Sigmoid colon (tissue), 7 donors: ENCODE results near the gene INTS11. TPM values are rescaled to one million over a fixed set of nuclear protein-coding genes. Genes with fewer than 3 reads are reported as not detected.
A peak's percentile ranks its signal among the peaks of the same experiment; 100 is the strongest.

ENCODE experiments used
- DNase-seq: peaks from one replicate; pipeline ENCODE4 v3.0.0-alpha.2; 2019
- H3K27ac ChIP-seq, 4 donors: fragments of 200-600 bp; sonication (generic); one replicate each; pipeline ENCODE4 v1.5.1; 2016 to 2019; ENCODE audit warnings: mild to moderate bottlenecking in 1 of 4
- H3K27me3 ChIP-seq, 3 donors: fragments of 200-600 bp; sonication (generic); one replicate each; pipeline ENCODE4 v1.5.1; 2019; ENCODE audit warnings: mild to moderate bottlenecking in 1 of 3
- H3K36me3 ChIP-seq, 4 donors: fragments of 200-600 bp; sonication (generic); one replicate each; pipeline ENCODE4 v1.5.1; 2016 to 2019
- H3K4me1 ChIP-seq, 4 donors: fragments of 200-600 bp; sonication (generic); one replicate each; pipeline ENCODE4 v1.5.1; 2017 to 2019
- H3K4me3 ChIP-seq, 4 donors: fragments of 200-600 bp; sonication (generic); one replicate each; pipeline ENCODE4 v1.5.1; 2017 to 2019; ENCODE audit warnings: mild to moderate bottlenecking in 2 of 4, moderate library complexity in 1 of 4
- H3K9me3 ChIP-seq, 4 donors: fragments of 200-600 bp in 3 of 4; sonication (generic) in 3 of 4; one replicate each; pipeline versions ENCODE4 v1.5.1 to v1.6.1; 2013 to 2019
- EP300 ChIP-seq, 4 donors: sonication (generic); formaldehyde crosslinking; IDR thresholded peaks; one replicate each; pipeline ENCODE4 v1.6.1; 2017; ENCODE audit warnings: antibody characterized with exemption in 4 of 4
- POLR2A ChIP-seq, 2 donors: fragments of 450-650 bp; IDR thresholded peaks; one replicate each; pipeline ENCODE4 v1.6.1; 2016; ENCODE audit warnings: antibody characterized with exemption in 2 of 2, mild to moderate bottlenecking in 2 of 2, moderate library complexity in 2 of 2
- POLR2AphosphoS5 ChIP-seq, 4 donors: sonication (generic); formaldehyde crosslinking; IDR thresholded peaks; one replicate each; pipeline ENCODE4 v1.6.1; 2017; ENCODE audit warnings: antibody characterized with exemption in 4 of 4
- WGBS, 2 donors: extraction: QIAGEN DNeasy Blood & Tissue Kit; methylation state at CpG; one replicate each; pipeline ENCODE4 v1.1.7; 2013; 5-methylcytosine and 5-hydroxymethylcytosine counted together
- intact Hi-C: fragments of 100-400 bp; cut with DNase I; formaldehyde crosslinking; loops from one replicate; pipeline ENCODE4 v1.15.1; 2023
- polyA plus RNA-seq, 3 donors: library from polyadenylated mRNA; stranded (reverse); fragments of 200-250 nt; gene quantifications; one replicate each; pipeline ENCODE4 v1.2.3, GENCODE V29; 2013
- total RNA-seq, 4 donors: library from RNA; depleted of rRNA; stranded (reverse); fragments of >200 nt; gene quantifications; one replicate each; pipeline ENCODE4 v1.1.0, GENCODE V29; 2016
- TF ChIP-seq, protein P1 (sequence below), 4 experiments: fragments of 450-650 bp in 3 of 4; fragments of 200-600 bp in 1 of 4; IDR thresholded peaks; one replicate each; pipeline ENCODE4 v1.5.1; 2016 to 2019; ENCODE audit warnings: antibody characterized with exemption in 4 of 4, mild to moderate bottlenecking in 3 of 4, moderate library complexity in 2 of 4
- donor health status: healthy with polysubstance abuse.
- donor health status: Bipolar disorder and iron deficiency.
- donor health status: healthy.

Gene INTS11
- total and polyA plus RNA-seq, 7 donors = 58.3 to 135 (median 87.1) TPM

DNA sequence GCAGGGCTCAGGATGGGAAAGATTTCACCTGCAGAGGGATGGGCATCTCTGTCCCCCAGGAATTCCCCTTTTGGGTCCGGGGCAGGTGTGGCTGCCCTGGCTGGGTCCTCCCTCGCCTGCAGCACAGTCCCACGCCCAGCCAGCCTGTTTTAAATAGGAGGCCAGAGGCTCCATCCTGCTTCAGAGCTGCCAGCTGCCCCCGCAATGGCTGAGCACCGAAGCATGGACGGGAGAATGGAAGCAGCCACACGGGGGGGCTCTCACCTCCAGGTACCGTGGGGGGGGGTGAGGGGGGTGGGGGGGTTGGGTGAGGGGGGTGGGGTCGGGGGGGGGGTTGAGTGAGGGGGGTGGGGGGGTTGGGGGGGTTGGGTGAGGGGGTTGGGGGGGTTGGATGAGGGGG lies 40.6 kb downstream of the INTS11 start:
- intact Hi-C loops = no loop called here

DNA sequence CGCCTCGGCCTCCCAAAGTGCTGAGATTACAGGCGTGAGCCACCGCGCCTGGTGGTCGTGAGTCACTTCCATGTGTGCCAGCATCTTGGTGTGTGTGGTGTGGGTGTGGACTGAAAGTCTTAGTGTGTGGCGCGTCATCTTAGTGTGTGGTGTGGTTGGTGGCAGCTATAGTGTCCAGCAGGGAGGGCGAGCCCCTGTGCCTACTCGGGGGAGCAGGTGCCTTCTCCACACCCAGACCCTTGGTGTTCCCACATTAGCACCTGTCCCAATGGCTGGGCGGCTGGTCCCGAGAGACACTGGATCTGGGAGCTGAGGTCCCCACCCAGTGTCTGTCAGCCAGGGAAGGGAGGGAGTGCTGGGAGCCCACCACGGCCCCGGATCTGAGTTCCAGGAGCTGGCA lies 41.5 kb downstream of the INTS11 start:
- intact Hi-C loops = no loop called here

More for the DNA sequence above, 40.6 kb downstream of the INTS11 start:
- Histone ChIP-seq H3K4me3 (no peak overlapping the region), H3K36me3 (no peaks in the 10 kb centered on the region), H3K27ac (no peak overlapping the region), H3K27me3 (peaks cover 15 to 34% (median 32%) of the 10 kb centered on the region in 3 donors), H3K9me3 (no peaks in the 10 kb centered on the region), H3K4me1 (no peaks in the 10 kb centered on the region)
- DNase-seq = no peak
- 4 to 11% methylated on average over 8 of the region's 9 CpGs for WGBS, 2 donors
- TF ChIP-seq POLR2AphosphoS5 (IDR thresholded peaks at IDR 0.05) = no peak
- TF ChIP-seq, protein P1, sequence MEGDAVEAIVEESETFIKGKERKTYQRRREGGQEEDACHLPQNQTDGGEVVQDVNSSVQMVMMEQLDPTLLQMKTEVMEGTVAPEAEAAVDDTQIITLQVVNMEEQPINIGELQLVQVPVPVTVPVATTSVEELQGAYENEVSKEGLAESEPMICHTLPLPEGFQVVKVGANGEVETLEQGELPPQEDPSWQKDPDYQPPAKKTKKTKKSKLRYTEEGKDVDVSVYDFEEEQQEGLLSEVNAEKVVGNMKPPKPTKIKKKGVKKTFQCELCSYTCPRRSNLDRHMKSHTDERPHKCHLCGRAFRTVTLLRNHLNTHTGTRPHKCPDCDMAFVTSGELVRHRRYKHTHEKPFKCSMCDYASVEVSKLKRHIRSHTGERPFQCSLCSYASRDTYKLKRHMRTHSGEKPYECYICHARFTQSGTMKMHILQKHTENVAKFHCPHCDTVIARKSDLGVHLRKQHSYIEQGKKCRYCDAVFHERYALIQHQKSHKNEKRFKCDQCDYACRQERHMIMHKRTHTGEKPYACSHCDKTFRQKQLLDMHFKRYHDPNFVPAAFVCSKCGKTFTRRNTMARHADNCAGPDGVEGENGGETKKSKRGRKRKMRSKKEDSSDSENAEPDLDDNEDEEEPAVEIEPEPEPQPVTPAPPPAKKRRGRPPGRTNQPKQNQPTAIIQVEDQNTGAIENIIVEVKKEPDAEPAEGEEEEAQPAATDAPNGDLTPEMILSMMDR (IDR thresholded peaks at IDR 0.05) = no peak
- TF ChIP-seq EP300 (IDR thresholded peaks at IDR 0.05) = no peak
- no peak for TF ChIP-seq POLR2A (IDR thresholded peaks at IDR 0.05)

DNA sequence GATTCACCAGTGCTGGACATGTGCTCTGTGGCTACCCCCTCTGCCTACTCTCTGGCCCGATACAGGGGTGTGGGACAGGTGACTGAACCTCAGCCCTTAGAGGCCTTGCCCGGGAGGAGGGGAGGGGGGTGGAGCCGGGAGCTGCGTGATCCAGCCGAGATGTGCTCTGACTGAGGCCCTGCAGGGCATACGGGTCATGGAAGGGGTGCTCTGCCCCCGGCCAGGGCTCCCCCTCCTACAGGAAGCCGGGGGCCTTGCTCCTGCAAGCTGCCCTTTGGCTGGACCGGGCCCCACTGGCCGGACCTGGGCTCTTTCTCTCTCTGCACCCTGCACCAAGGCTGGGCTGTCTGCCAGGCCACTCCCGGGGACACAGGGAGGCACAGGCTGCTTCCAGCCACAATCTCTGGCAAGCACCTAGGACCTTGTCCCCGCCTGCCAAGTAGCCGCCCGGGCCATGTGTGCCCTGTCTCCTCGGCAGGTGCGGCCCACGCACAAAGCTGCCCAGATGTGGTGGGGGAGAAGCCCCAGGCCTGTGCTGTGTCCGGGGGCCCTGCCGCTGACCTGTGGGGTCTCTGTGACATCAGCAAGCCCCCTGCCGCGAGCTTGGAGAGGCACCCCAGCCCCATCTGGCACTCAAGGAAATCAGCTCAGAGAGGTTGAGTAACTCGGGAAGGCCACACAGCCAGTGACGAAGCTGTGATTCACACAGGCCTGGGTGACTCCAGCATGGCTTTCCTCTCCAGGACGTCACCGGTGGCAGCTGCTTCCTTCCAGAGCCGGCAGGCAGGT lies 42.7 kb downstream of the INTS11 start:
- Histone ChIP-seq H3K27me3 (peaks cover 15 to 24% (median 22%) of the 10 kb centered on the region in 3 donors), H3K4me1 (no peaks in the 10 kb centered on the region), H3K36me3 (no peaks in the 10 kb centered on the region), H3K4me3 (no peak overlapping the region), H3K9me3 (no peaks in the 10 kb centered on the region), H3K27ac (no peak overlapping the region)
- WGBS, 2 donors = 11 to 54% methylated on average over 26 of the region's 26 CpGs
- intact Hi-C loops = no loop called here
- TF ChIP-seq, protein P1 (IDR thresholded peaks at IDR 0.05) = no peak
- TF ChIP-seq POLR2AphosphoS5 (IDR thresholded peaks at IDR 0.05) (no peak), EP300 (IDR thresholded peaks at IDR 0.05) (no peak), POLR2A (IDR thresholded peaks at IDR 0.05) (no peak)
- peak; percentile 65 for DNase-seq

More for the DNA sequence above, 41.5 kb downstream of the INTS11 start:
- 62 to 86% methylated on average over 14 of the region's 14 CpGs for WGBS, 2 donors
- H3K27me3 ChIP-seq = peaks cover 15 to 34% (median 32%) of the 10 kb centered on the region in 3 donors
- TF ChIP-seq EP300 (IDR thresholded peaks at IDR 0.05) = no peak
- no peak for TF ChIP-seq POLR2AphosphoS5 (IDR thresholded peaks at IDR 0.05)
- TF ChIP-seq, protein P1 (IDR thresholded peaks at IDR 0.05) = no peak
- TF ChIP-seq POLR2A (IDR thresholded peaks at IDR 0.05) = no peak
- no peak overlapping the region for H3K27ac ChIP-seq
- no peaks in the 10 kb centered on the region for H3K36me3 ChIP-seq
- no peaks in the 10 kb centered on the region for H3K4me1 ChIP-seq
- no peaks in the 10 kb centered on the region for H3K9me3 ChIP-seq
- DNase-seq = no peak
- H3K4me3 ChIP-seq = no peak overlapping the region

DNA sequence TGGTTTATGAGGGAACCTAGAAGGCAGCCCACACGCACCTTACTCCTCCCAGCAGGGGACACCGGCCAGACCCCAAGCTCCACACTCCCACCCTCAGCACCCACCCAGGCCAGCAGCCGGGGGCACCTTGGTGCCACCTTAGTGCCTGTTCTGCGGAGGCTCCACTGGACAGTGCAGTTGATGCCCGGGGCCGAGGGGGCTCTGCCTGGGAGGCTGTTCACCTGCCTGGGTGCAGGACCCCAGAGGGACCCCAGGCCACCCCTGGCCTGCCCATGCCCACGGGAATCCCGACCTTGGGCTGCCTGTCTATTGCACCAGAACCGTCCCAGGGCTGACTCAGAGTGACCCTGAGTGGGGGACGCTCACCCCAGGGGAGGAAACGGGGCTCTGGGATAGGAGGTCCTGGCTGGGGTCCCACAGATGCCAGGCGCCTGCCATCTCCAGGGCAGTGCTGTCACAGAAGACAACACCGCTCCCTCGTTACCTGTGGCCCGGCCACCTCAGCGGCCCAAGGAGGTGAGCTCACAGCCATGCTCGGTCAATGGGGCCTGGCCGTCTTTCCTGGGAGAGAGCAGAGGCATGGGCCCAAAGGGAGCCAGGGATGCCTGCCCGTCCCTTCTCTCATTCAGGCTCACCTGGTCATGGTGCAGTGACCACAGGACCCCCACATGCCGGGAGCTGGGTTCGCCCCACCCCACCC lies 43.5 kb downstream of the INTS11 start:
- H3K4me1 ChIP-seq = no peaks in the 10 kb centered on the region
- no peak overlapping the region for H3K4me3 ChIP-seq
- H3K27me3 ChIP-seq = peaks cover 9 to 16% (median 14%) of the 10 kb centered on the region in 3 donors
- intact Hi-C loops = no loop called here
- TF ChIP-seq, protein P1 (IDR thresholded peaks at IDR 0.05) = no peak
- no peak for TF ChIP-seq POLR2AphosphoS5 (IDR thresholded peaks at IDR 0.05)
- TF ChIP-seq EP300 (IDR thresholded peaks at IDR 0.05) = no peak
- TF ChIP-seq POLR2A (IDR thresholded peaks at IDR 0.05) = no peak
- no peaks in the 10 kb centered on the region for H3K9me3 ChIP-seq
- 82 to 92% methylated on average over 21 of the region's 21 CpGs for WGBS, 2 donors
- H3K27ac ChIP-seq = no peak overlapping the region
- DNase-seq = no peak
- no peaks in the 10 kb centered on the region for H3K36me3 ChIP-seq
